Gastrocnemius medialis (tissue), 4 donors: ENCODE measurements around the gene MFAP4.

Experiments used
- CTCF ChIP-seq, 5 experiments: fragments of 450-650 bp in 3 of 5; fragments of 200-600 bp in 2 of 5; sonication (generic) in 2 of 5; IDR thresholded peaks in 4 of 5; conservative IDR thresholded peaks in 1 of 5; 1 replicate in 4 of 5; 2 replicates in 1 of 5; pipeline ENCODE4 v1.5.1; 2016 to 2019; ENCODE audit warnings: antibody characterized with exemption in 5 of 5, mild to moderate bottlenecking in 3 of 5, moderate library complexity in 3 of 5
- POLR2A ChIP-seq, 2 donors: fragments of 450-650 bp; IDR thresholded peaks; one replicate each; pipeline ENCODE4 v1.6.1; 2017; ENCODE audit warnings: antibody characterized with exemption in 2 of 2, mild to moderate bottlenecking in 2 of 2, moderate library complexity in 2 of 2

- TF ChIP-seq CTCF (IDR thresholded peaks at IDR 0.05 in 4 of 5, conservative IDR thresholded peaks at IDR 0.05 in 1 of 5) (no peak), POLR2A (IDR thresholded peaks at IDR 0.05) (no peak)
These were observed 30.6 kb upstream of the MFAP4 start for GRCh38 chr17:19417611-19418010.
